IPS-11a (cell line): ENCODE measurements around the gene RABL2B.

Source experiments
- H3K4me3 ChIP-seq: one replicate; pipeline ENCODE4 v1.5.1; 2013; ENCODE audit warnings: low read depth, low read length, control low read depth

Gene RABL2B

DNA sequence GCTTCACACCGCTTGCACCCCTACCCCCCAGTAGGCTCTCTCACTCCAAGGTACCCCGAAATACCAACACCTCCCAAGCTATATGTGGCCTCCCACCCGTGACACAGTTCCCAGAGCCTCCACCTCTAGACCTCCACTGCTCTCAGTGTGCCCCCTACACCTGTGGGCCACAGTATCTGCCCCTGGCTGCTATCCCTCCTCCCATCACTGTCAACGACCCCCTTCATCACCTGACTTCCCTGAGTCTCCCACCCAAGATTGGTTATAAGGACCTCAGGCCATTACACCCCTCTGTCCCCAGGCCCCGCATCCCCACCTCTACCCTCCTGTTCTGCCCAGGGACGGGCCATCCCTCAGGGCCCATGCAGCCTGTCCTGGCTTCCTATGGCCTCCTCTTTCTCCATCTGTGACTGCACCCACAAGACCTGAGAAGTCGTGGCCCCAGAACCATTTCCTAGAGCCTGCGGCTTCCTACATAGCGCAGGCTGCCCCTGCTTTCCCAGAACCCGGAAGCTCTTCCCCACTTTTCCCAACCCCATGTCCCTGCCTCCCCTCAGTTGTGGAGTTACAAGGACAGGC, 44.7 kb downstream of the RABL2B start:
- no peak overlapping the region for H3K4me3 ChIP-seq

DNA sequence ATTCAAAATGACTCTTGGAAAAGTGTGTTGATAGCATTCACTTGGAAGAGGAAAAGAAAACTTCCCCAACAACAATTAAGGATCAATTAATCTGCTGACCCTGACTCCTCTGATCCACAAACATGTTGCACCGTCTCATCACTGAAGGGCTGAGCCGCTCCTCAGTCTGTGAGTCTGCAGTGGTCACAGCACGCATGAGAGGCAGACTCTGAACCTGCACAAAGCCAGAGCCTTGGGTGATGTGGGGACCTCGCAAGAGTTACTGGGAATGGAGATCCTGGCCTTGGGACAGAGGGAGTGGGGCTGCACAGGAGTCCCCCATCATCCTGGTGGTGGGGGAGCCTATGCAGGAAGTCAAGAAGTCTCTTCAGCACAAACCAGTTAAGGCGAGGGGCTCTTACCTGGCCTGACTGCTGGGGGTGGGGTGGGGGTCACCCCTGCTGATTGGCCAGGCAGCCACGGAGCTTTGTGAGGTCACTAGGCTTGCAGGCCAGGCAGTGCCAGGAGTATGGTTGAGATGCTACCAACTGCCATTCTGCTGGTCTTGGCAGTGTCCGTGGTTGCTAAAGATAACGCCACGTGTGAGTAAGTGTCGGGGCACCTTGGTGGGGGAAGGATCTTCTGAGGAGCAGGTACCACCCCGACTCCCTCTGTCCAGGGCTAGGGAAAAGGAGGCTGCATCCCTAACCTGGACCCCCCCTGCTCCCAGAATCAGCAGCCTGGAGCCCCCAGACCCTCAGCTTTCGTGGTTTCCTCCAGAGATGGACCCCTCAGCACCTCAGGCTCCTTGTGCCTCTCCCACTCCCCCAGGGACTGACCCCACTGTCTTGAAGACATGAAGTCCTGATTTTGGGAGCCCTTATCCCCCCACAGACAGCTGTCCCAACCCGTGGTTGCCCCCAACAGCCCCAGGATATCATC, 45.4 kb downstream of the RABL2B start, which contains the start of gene ACR:
Gene ACR (plus strand): TSS at position 477 of the 921 bp plus-strand sequence. CDS start 32 bp downstream, at position 509.
- H3K4me3 ChIP-seq: no peak within 1 kb of the TSS

DNA sequence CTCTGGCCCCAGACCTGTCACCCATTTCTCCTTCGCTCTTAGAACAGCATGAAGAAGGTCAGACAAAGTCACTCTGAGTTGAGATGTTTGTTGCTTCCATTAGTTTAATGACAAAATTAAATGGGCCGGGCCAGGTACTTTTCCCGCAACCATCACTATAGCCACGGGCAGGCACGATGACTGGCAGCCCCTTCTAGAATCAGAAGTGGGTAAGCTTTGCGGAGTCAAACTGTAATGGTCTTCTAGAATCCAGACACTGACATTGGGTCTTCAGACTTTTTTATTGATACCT, 47.8 kb downstream of the RABL2B start:
- no peak overlapping the region for H3K4me3 ChIP-seq

DNA sequence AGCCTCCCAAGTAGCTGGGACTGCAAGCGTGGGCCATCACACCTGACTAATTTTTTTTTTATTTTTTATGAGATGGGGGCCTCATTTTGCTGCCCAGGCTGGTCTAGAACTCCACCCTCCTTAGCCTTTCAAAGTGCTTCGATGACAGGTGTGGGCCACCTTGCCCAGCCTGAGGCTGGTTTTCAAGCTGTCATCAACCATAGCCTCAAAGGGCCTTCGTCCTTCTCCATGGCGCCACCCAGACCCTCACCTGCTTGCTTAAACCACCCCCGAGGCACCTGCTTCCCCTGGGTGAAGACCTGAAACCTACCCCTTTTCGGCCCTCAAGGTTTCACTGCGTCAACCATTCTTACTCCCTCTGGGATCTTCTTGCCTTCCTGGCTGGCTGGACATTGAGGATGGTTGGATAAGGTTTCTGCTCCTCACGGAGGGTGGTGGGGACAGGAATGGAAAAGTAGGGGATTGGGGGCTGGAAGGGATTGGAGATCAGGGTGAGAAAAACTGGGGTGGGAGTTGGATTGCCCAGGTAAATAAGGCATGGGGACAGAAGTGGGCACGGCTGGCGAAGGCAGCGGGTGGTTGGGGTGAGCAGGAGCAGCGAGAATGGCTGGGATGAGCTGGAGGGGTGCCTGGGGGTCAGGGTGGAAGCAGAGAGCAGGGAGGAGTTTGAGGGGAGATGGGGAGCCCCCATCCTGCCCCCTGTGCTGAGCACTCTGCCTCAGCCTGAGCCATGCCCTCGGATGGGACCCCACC, 48.3 kb downstream of the RABL2B start:
- no peak overlapping the region for H3K4me3 ChIP-seq

DNA sequence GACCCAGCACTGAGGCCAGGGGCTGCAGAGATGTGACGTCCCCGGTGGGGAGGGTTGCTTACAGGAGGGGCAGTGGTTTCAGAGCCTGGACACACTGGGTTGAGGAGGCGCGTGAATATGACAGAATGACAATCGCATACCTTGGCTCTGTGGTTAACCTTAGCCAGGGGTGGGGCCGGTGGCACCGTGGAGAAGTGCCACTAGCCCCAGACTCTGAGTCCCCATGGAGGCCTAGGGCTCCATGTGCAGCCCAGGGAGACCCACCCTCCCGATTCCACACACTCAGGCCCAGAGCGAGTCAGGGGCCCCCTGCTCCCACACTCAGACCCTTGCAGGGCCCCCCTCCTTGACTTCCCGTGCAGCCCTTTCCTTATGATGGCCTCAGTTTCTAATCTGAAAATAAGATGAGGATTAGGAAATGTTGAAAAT, 49.1 kb downstream of the RABL2B start:
- no peak overlapping the region for H3K4me3 ChIP-seq

GRCh38 chr22:50733521-50734342, 49.7 kb downstream of the RABL2B start:
- no peak overlapping the region for H3K4me3 ChIP-seq

DNA sequence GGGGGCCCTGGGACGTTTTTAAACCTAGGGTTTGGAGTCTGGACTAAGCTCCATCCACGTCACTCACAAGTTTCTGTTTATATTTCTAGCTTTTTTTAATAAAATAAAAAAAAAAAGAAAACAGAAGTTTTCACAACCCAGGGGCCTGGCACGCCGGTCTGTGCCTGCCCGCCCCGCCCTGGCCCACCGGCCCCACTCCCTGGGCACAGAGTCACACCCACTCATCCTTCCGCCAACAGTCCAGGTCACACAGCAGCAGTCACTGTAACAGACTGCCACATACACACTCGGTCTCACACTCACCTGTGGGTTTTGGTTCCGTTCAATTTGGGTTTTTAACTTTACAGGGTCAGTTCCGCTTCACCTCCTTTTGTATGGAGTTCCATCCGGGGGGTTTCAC, 50.8 kb downstream of the RABL2B start:
- H3K4me3 ChIP-seq: no peak overlapping the region

GRCh38 chr22:50731811-50732624, 51.4 kb downstream of the RABL2B start:
- H3K4me3 ChIP-seq: no peak overlapping the region

GRCh38 chr22:50730941-50731661, 52.3 kb downstream of the RABL2B start:
- no peak overlapping the region for H3K4me3 ChIP-seq

GRCh38 chr22:50730013-50730891, 53.2 kb downstream of the RABL2B start:
- no peak overlapping the region for H3K4me3 ChIP-seq

DNA sequence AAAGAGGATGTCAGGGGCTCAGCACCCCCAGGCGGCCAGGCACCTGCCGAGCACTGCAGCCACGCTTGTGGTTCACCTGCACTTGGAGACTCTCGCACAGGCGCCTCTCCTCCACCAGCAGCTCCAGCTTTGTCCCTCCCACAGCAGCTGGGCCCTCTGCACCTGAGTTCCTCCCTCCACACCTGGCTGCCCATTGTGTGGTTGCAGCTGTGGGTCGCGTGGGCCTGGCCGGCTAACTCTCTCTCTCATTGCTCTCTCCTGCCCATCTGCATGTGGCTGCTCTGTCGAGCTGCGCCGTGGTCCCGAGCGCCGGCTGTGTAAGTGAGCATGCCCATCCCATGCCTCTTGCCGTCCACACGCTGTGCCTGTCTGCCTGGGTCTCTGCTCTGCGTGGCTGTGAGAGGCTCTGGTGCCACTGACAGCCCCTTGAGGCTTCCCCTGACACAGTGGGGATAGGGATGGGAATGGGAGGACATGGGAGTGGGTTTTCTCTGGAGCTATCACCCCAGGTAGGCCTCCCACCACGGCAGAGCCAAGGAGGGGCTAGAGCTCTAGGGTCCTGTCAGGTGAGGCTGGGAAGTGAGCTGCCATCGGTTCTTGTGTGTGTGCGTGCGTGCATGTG, 53.9 kb downstream of the RABL2B start:
- H3K4me3 ChIP-seq: no peak overlapping the region

DNA sequence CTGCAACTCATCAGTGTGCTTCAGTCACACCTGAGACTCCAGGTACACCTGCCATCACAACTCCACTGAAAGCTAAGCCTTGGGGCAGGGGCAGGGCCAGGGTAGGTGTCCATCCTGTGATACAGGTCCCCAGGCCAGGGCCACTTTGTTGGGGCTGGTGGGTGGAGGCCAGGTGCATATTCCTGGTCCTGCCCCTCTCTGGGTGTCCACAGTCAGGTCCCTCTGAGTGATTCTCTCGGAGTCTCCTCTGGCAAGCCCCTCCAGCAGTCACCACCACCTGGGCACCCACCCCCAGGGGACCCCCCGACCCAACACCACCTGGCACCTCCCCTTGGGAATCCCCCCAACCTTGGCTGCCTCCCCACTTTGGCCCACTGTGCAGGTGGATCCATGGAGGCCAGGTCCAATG, 54.9 kb downstream of the RABL2B start:
- H3K4me3 ChIP-seq: no peak overlapping the region

DNA sequence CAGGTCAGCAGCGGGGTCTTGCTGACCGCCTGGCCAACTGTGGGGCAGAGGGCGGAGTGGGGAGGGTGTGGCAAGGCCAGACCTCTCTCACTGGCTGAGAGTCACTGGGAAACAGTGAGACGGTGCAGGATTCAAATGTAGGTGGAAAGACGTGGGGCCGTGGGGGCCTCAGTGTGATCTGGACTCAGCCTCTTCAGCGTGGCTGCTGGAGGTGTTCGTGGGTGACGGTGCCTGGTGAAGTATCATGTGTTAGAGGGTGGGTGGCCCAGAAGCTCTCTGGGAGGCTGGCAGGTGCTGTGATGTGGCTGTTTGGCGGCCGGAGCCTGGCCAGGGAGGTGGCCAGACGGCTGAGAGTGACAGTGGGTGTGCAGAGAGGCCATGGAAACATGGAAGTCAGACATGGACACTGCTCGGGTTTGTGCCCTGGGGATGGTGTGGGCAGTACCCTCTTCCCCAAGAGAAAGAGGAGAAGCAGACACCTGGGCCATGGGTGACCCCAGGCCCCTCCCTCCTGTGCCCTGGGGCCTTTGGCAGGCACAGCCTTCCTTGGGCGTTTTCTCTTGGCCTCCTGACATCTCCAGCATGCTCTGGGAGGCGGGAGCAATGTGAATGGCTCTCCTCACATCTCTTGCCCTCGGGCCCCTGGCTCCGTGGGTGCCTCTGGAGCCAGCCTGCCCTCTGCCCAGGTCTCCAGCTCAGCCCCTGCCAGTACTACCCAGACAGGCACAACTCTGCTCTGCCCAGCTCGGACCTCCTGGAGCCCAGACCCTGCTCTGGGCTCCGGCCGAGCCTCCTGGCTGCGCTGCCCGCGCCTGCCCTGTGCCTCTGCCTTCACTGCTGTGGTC, 55.5 kb downstream of the RABL2B start:
- H3K4me3 ChIP-seq: no peak overlapping the region

- H3K4me3 ChIP-seq: no peak overlapping the region
Measured at GRCh38 chr22:50726643-50727340, 56.6 kb downstream of the RABL2B start.

- no peak overlapping the region for H3K4me3 ChIP-seq
Measured at GRCh38 chr22:50725597-50725996, 57.8 kb downstream of the RABL2B start.

GRCh38 chr22:50724616-50725015, 58.8 kb downstream of the RABL2B start:
- no peak overlapping the region for H3K4me3 ChIP-seq
